Left renal cortex interstitium (tissue), 4 donors: ENCODE measurements around the gene CDH7. TPM values are rescaled to one million over a fixed set of nuclear protein-coding genes. Genes with fewer than 3 reads are reported as not detected.

Experiments
- DNase-seq, 4 donors: peaks; one replicate each; pipeline ENCODE4 v3.0.0-alpha.2; 2013; ENCODE audit warnings: low read depth in 4 of 4, low spot score in 2 of 4, missing footprints in 1 of 4
- polyA plus RNA-seq, 4 donors: library from polyadenylated mRNA; unstranded; fragments of 120-200 nt; gene quantifications; one replicate each; pipeline ENCODE4 v1.2.1, GENCODE V29; 2013; ENCODE audit not compliant: insufficient read length in 4 of 4

Gene CDH7
- polyA plus RNA-seq = 10 to 100 TPM; 14.2 to 19.6 (median 17.3) TPM

DNA sequence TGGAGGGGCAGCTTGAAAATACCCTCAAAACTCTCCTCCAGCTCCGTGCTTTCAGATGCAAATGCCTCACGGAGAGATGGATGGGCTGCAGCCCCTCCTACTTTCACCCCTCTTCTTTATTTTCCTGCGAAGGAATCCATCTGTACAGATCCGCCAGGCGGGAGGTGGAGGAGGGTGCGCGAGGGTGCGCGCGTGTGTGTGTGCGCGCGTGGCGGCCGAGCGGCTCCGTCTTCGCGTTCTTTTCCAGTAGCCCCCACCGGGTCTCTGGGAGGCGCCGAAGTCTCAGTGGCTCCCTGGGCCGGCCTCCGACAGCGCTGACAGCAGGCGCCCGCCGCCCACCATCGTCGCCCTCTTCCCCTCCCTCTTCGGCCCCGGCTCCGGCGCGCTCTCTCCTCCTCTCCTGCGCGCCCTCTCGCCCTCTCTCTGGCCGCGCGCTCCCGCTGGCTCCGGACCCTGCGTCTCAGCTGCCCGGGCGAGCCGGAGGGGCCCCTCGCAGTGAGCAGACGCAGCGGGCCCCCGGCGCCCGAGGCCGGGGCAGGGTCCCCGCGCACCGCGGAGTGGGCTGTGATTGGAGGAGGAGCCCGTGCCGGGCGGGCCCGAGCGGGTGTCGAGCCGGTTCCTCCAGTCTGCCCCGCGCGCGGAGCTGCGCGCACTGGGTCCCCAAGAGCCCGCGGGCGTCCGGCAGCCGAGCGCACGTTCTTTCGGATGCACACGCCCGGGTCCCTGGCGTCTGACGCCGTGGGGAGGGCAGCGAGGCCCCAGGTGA lies at the start of gene CDH7:
CDH7 (plus strand) TSS at position 624 of the 766 bp plus-strand sequence. CDS start 11,831 bp downstream, outside the sequence.
- peak in 2 of 4 donors; percentile 52 to 67 for DNase-seq

- no peak for DNase-seq
Observed at GRCh38 chr18:65704046-65704445, 46.8 kb upstream of the CDH7 start.

GRCh38 chr18:65706646-65707045 lies 44.2 kb upstream of the CDH7 start:
- no peak for DNase-seq

DNA sequence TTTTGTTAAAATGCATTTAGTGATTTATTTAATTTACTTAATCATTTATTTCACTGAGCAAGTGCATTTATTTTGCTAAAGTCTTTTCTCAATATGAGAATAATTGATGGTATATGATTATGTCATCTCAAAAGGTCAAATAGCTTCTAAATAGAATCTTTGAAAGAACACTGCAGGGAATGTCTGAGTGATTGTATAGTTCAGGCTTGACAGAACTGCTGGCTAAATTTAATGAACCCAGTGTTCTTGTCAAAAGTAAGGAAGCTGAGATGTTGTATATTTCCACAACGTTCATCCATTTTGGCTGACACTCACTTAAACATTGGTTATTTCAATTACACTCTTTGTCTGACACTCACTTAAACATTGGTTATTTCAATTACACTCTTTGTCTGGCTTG lies 39.3 kb upstream of the CDH7 start:
- no peak for DNase-seq

- DNase-seq = no peak
Observed at GRCh38 chr18:65721619-65722018, 29.2 kb upstream of the CDH7 start.

DNA sequence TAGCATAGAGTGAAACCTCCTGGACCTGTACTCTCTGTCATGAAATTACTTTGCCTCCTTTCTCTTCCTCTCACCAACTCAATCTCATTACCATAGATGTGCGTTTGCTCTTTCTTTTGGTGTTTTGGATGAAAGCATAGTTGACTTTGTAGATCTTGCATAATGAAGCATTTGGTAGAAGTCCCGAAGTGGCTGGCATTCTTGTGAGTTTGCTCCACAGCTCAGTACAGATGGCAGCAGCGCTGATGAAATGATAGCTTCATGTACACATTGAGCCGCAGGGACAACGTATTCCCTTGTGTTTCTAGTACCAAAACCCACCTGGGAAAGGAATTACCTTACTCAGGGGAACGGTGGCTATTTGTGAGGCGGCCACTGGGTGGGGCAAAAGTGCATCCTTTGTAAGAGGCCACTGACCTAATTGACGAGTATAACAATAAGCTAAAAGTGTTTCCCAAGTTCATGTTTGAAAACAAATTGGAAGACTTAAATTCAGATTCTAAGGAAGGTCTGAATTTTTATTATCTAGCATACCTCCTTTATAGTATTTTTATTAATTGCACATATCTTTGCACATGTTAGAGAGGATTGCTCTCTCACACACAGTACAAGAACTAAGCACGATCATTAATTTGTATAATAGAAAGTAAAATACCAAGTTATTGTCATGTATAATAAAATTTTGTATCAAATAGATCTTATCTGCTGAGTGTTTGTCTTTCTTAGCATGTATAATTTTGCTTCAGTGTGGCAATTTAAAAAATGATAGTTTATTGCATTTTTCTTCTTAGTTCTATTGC lies 25.4 kb upstream of the CDH7 start:
- DNase-seq = no peak

DNA sequence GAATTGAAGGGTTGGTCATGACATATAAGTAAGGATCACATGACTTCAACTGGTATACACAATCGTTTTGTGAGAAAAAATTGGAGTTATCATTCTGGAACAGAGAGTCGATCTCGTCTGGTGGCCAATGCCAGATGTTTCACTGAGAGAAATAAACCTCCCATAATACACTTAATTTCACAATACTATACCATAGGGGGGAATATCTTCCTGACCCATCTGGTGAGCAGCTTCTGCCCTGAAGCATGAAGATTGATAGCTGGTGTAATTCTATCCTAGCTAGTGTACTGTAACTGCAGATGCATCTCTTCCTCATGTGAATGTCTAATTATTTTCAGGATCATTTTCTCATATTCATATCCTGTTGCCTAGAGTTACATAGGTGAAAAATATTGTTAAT lies 15.7 kb upstream of the CDH7 start:
- no peak for DNase-seq

GRCh38 chr18:65737471-65737955 lies 13.3 kb upstream of the CDH7 start:
- DNase-seq = no peak

GRCh38 chr18:65746936-65747335 lies 3.9 kb upstream of the CDH7 start:
- DNase-seq = no peak

GRCh38 chr18:65748321-65748720 lies 2.5 kb upstream of the CDH7 start:
- DNase-seq = no peak

DNA sequence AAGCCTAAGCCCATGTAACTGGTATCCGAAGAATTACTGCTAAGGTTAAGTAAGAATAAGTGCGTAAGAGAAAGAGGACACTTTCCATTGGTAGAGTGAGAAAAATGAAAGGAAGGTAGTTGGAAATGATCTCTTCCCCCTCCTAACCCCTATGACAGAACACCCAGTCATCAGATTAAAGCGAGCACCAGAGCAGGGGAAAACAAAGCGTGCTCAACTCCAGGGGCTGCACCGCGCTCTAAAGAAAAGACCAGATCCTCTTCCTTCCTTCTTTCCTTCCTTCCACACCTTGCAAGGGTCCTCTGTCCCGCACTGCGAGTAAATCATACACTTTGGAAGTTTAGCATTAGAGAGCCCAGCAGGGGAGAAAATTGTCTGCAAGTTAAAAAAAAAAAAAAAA lies 971 bp upstream of the CDH7 start:
- no peak for DNase-seq

DNA sequence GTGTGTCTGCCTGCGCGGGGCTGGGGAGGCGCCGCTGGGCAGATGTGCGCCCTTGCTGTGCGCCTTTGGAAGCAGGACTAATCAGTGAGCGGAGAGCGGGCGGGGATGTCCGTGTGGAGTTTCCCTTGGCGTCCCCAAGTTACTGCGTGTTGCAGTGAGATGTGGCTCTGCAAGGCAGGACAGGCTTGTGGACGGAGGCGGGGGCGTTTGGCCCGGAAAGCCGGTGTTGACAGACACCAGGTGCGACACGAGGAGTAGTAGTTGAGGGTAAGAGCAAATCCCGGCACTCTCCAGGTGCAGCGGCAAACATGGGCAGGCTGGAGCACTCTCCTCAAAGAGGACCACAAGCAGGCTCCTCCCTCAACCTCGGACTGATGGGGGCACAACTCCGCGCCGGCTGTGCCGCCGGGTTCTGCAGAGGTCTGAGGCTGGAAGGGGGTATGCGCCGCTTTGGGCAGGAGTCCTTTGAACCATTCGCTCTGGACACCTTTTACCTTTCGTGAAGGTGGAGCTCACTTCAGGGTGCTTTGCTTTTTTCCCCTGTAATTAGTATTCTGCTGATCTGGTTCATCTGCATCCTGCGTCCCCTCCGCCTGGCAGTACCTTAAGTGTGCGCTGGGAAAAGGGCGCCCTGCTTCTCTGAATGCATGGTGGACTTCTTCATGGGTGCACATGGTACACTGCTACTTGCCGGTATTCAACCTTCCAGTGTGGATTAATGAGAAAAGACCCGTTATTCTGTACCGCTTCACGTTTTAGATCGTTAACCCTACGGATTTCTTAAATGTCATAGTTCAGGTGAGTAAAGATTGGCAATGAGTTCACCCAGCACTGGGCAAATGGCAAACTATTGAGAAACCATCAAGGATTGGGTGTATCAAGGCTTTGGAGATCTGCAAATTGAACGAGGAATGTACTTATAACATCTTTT lies 608 bp downstream of the CDH7 start:
- DNase-seq = no peak

DNA sequence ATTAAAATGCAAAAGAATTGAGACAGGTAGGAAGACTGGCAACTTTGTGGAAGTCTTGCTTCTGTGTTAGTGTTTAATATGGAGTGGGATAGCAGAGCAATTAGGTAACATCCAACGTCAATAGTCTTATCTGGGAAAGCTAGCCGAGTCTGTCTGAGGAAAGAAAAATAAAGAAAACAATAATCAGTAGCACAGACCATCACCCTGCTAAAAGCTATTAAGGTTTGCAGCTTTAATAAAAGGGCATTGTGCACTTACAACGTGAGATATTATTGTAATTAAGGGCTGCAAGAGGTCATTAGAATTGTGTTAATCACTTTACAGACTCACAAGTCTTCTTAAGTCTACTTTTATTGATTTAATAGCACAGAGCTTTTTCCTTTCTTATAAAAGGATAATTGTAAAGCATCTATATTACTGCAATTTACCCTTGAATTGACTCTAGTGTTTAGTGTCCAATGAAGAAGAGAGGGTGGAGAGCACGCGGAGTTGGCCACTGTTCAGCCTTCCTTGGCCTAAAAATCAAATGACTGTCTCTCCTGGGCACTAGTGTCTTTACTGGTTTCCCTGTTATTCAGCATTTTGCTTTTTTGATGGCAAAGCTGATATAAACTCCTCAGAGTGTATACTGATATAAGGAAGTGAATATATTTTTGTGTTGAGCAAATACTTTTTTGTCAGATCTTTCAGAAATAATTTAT lies 2.0 kb downstream of the CDH7 start:
- DNase-seq = no peak

- peak in 2 of 4 donors; percentile 58 to 59 for DNase-seq
Observed at GRCh38 chr18:65753520-65753919, 2.7 kb downstream of the CDH7 start.

DNA sequence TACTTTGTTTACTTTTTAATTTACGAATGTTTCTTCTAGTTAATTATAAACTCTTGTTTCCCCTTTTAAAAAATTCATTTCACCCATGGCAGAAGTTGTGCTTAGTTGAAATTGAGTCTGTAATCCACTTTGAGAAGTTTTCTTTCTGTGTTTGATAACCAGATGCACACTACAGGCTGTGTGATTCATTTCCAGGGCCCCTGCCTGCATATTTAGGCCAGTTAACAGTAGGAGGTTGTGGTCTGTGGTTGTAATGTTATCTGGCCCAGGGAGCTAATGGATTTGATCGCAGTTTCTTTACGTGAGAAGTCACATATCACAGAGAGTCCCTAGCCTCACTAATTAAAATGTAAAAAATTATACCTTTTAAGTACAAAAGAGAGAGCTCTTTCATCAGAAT lies 3.3 kb downstream of the CDH7 start:
- DNase-seq = no peak

- DNase-seq = no peak
Observed at GRCh38 chr18:65755616-65756015, 4.8 kb downstream of the CDH7 start.

GRCh38 chr18:65760457-65760856 lies 9.6 kb downstream of the CDH7 start:
- no peak for DNase-seq

DNA sequence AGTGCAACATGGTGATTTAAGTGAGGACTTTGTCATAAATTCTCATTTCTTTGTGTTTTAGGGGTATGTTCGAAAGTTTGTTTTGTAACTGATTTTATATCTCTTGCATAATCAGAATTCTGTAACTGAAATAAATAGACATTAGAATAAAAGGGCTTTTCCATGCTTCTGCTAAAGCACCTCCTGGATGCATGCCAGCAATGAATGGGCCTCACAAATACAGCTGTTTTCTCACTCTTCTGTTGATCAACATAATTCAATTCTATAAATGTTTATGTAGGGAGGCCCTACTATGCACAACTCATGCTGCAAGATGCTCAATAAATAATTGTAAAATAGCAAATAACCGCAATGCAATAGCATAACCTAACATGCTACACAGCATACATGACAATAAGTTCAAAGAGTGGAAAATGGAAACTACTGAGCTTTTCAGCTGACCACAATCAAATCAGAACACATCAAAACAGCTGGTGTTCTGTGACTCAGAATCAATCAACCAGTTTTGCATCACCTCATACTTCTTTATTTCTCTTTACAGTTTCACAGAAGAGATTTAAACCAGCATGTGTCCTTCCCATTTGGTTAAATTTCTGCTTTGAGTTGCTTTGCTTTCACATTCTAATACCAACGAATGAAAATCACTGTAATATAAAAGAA lies 11.0 kb downstream of the CDH7 start:
- DNase-seq = no peak

DNA sequence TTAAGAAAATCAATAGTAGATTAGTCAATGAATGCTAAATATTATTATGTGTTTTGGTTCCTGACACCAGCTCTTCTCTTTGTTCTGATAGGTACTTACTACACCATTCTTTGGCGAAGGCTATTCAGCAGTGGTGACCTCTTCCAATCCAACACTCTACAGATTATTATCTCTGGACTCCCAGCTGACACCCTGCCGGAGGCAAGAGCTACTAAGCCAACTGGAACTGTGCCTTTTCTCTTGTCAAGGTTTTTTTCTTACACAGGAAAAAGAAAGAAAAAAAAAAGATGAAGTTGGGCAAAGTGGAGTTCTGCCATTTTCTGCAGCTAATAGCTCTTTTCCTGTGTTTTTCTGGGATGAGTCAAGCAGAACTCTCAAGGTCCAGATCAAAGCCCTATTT lies 11.7 kb downstream of the CDH7 start:
- no peak for DNase-seq

- no peak for DNase-seq
Observed at GRCh38 chr18:65767406-65767805, 16.6 kb downstream of the CDH7 start.
